T-helper 22 cell (primary cell): ENCODE results near the gene ATG2A.
A peak's percentile ranks its signal among the peaks of the same experiment; 100 is the strongest.

ENCODE experiments used
- DNase-seq: peaks from one replicate; pipeline ENCODE4 v3.0.0-alpha.2; 2020; ENCODE audit warnings: low read depth

The ATG2A gene

GRCh38 chr11:64923944-64924909, 7.2 kb upstream of the ATG2A start, which contains the start of gene PPP2R5B:
Gene PPP2R5B, plus strand, starts transcription at chr11:64924689. Its CDS starts 1,046 bp downstream, at chr11:64925735.
- peak; percentile 90 for DNase-seq

GRCh38 chr11:64923151-64923661, 6.2 kb upstream of the ATG2A start:
- no peak for DNase-seq

GRCh38 chr11:64921384-64921783, 4.4 kb upstream of the ATG2A start:
- no peak for DNase-seq

- DNase-seq: no peak
These were observed 3.1 kb upstream of the ATG2A start for GRCh38 chr11:64920124-64920523.

- DNase-seq: no peak
These were observed 2.6 kb upstream of the ATG2A start for GRCh38 chr11:64919627-64920026.

- DNase-seq: no peak
These were observed 1.0 kb upstream of the ATG2A start for GRCh38 chr11:64918017-64918416.

- DNase-seq: no peak
These were observed 620 bp upstream of the ATG2A start for GRCh38 chr11:64917663-64917995.

- peak; percentile 34 for DNase-seq
These were observed 802 bp downstream of the ATG2A start for GRCh38 chr11:64916040-64916774.

- no peak for DNase-seq
These were observed 1.6 kb downstream of the ATG2A start for GRCh38 chr11:64915376-64915887.

- no peak for DNase-seq
These were observed 2.9 kb downstream of the ATG2A start for GRCh38 chr11:64914123-64914522.

GRCh38 chr11:64913171-64913727, 3.8 kb downstream of the ATG2A start:
- DNase-seq: no peak

- no peak for DNase-seq
These were observed 5.3 kb downstream of the ATG2A start for GRCh38 chr11:64911689-64912088.

- DNase-seq: no peak
These were observed 5.9 kb downstream of the ATG2A start for GRCh38 chr11:64911142-64911541.

GRCh38 chr11:64910451-64911093, 6.4 kb downstream of the ATG2A start:
- no peak for DNase-seq

GRCh38 chr11:64909653-64910343, 7.2 kb downstream of the ATG2A start:
- no peak for DNase-seq

- DNase-seq: no peak
These were observed 8.2 kb downstream of the ATG2A start for GRCh38 chr11:64908766-64909165.

- no peak for DNase-seq
These were observed 10.7 kb downstream of the ATG2A start for GRCh38 chr11:64906314-64906635.

GRCh38 chr11:64905516-64906313, 11.3 kb downstream of the ATG2A start:
- DNase-seq: no peak

GRCh38 chr11:64903291-64903833, 13.6 kb downstream of the ATG2A start:
- DNase-seq: no peak
